A549 (cell line): Measurements from ENCODE around the gene SYK. TPM values are rescaled to one million over a fixed set of nuclear protein-coding genes. Genes with fewer than 3 reads are reported as not detected.

Experiments
- ATAC-seq, 2 experiments: fragments of 200-7000 bp in 1 of 2; fragments of >200 bp in 1 of 2; cut with Nextera tagmentation in 1 of 2; cut with Tn5 transposase in 1 of 2; 3 replicates each; pipeline versions ENCODE4 v1.8.0 to v1.9.1; 2018 to 2020; ENCODE audit warnings: mild to moderate bottlenecking in 1 of 2, moderate library complexity in 1 of 2
- CTCF ChIA-PET: fragments of 300-600 bp; sonication (Branson Sonifier 250); formaldehyde crosslinking; extraction: SDS; loops from one replicate; lab custom pipeline; 2021; ENCODE audit warnings: antibody characterized with exemption, inconsistent platforms; lab: Yijun Ruan, JAX
- POLR2A ChIA-PET: fragments of 350-600 bp; formaldehyde crosslinking; extraction: SDS; loops from one replicate; lab custom pipeline; 2021; ENCODE audit warnings: antibody characterized with exemption, inconsistent platforms; lab: Yijun Ruan, JAX
- DNase-seq, 2 experiments: peaks; one replicate each; pipeline versions ENCODE4 v3.0.0 to v3.0.0-alpha.2; 2011 to 2016; ENCODE audit warnings: low read depth in 1 of 2, low spot score in 1 of 2
- FAIRE-seq: peaks from 2 replicates; lab custom pipeline; 2011; peaks lifted over from hg19 to GRCh38; lab: Jason Lieb, UNC
- H3K27ac ChIP-seq, 2 experiments: fragments of >200 bp; sonication (Bioruptor Twin); formaldehyde crosslinking; 3 replicates each; pipeline ENCODE4 v1.5.1; 2016 to 2017
- H3K4me1 ChIP-seq: fragments of >200 bp; sonication (Bioruptor Twin); formaldehyde crosslinking; 3 replicates; pipeline ENCODE4 v1.6.1; 2016
- H3K4me2 ChIP-seq: fragments of >200 bp; sonication (Bioruptor Twin); formaldehyde crosslinking; 3 replicates; pipeline ENCODE4 v1.6.1; 2016
- H3K4me3 ChIP-seq: fragments of >200 bp; sonication (Bioruptor Twin); formaldehyde crosslinking; 3 replicates; pipeline ENCODE4 v1.5.1; 2016
- H3K9me3 ChIP-seq: fragments of >200 bp; sonication (Bioruptor Twin); formaldehyde crosslinking; 3 replicates; pipeline ENCODE4 v1.6.1; 2016
- BHLHE40 ChIP-seq: IDR thresholded peaks from 2 replicates; pipeline ENCODE4 v1.6.1; 2012; ENCODE audit warnings: low read depth, low read length, inconsistent platforms
- CEBPB ChIP-seq, 2 experiments: fragments of >200 bp in 1 of 2; sonication (Bioruptor Twin) in 1 of 2; formaldehyde crosslinking in 1 of 2; IDR thresholded peaks; 2 replicates each; pipeline ENCODE4 v1.6.1; 2012 to 2016
- ESRRA ChIP-seq: fragments of 150-350 bp; IDR thresholded peaks from 2 replicates; pipeline ENCODE4 v1.6.1; 2014; ENCODE audit warnings: mild to moderate bottlenecking, low read length, borderline replicate concordance
- FOSL2 ChIP-seq, 2 experiments: fragments of 450-650 bp in 1 of 2; fragments of >200 bp in 1 of 2; sonication (Bioruptor Twin) in 1 of 2; formaldehyde crosslinking; IDR thresholded peaks; 2 replicates each; pipeline versions ENCODE4 v1.5.0 to v1.6.1; 2016 to 2020; ENCODE audit warnings: mild to moderate bottlenecking in 1 of 2, moderate library complexity in 1 of 2
- HEYL ChIP-seq: fragments of 250-450 bp; sonication (Bioruptor Pico); IDR thresholded peaks from 2 replicates; pipeline ENCODE4 v1.8.0; 2021; ENCODE audit warnings: mild to moderate bottlenecking, moderate library complexity
- HOXB13 ChIP-seq: fragments of 250-450 bp; sonication (Bioruptor Pico); IDR thresholded peaks from 2 replicates; pipeline ENCODE4 v1.5.0; 2020; ENCODE audit warnings: low read depth, mild to moderate bottlenecking, moderate library complexity
- JUN ChIP-seq, 2 experiments: fragments of >200 bp; sonication (Bioruptor Twin); formaldehyde crosslinking; IDR thresholded peaks; 2 replicates in 1 of 2; 3 replicates in 1 of 2; pipeline ENCODE4 v1.6.1; 2016 to 2017
- JUNB ChIP-seq: fragments of >200 bp; sonication (Bioruptor Twin); formaldehyde crosslinking; IDR thresholded peaks from 2 replicates; pipeline ENCODE4 v1.6.1; 2016
- MAFK ChIP-seq: fragments of 450-650 bp; IDR thresholded peaks from 2 replicates; pipeline ENCODE4 v1.6.1; 2014; ENCODE audit not compliant: partially characterized antibody
- NFE2L2 ChIP-seq: fragments of 150-350 bp; conservative IDR thresholded peaks from 2 replicates; pipeline ENCODE4 v1.6.1; 2014; ENCODE audit warnings: low read length
- PHF8 ChIP-seq: fragments of 200-600 bp; sonication (generic); IDR thresholded peaks from 2 replicates; pipeline ENCODE4 v1.6.1; 2016; ENCODE audit warnings: low read depth, mild to moderate bottlenecking, antibody characterized with exemption, moderate library complexity, borderline replicate concordance
- POLR2A ChIP-seq: IDR thresholded peaks from 2 replicates; pipeline ENCODE4 v1.6.1; 2012; ENCODE audit warnings: mild to moderate bottlenecking, low read length
- ZC3H11A ChIP-seq: fragments of 450-650 bp; IDR thresholded peaks from 2 replicates; pipeline ENCODE4 v1.6.1; 2014; ENCODE audit warnings: antibody characterized with exemption, mild to moderate bottlenecking
- ZNF302 ChIP-seq: fragments of 250-450 bp; sonication (Bioruptor Pico); IDR thresholded peaks from 2 replicates; pipeline ENCODE4 v1.9.0; 2021; ENCODE audit warnings: inconsistent platforms, mild to moderate bottlenecking, moderate library complexity
- WGBS: methylation state at CpG from one replicate; pipeline ENCODE4 v1.1.6; 2017; ENCODE audit errors: missing lambda C conversion rate; 5-methylcytosine and 5-hydroxymethylcytosine counted together
- polyA plus RNA-seq, 4 experiments: library from polyadenylated mRNA; depleted of rRNA in 3 of 4; stranded (reverse); fragments of >200 nt; fragmentation: RNase III in 1 of 4; extraction: RNeasy Plus Mini Kit Qiagen cat#74134 plus additional on column Dnase treatment in 1 of 4; gene quantifications; 2 replicates in 3 of 4; 3 replicates in 1 of 4; pipeline ENCODE4 v1.2.3, GENCODE V29; 2011 to 2017
- TF ChIP-seq, protein P1 (sequence below): fragments of 450-650 bp; IDR thresholded peaks from 2 replicates; pipeline ENCODE4 v1.6.1; 2014; ENCODE audit warnings: antibody characterized with exemption
- TF ChIP-seq, protein P2 (sequence below): fragments of >200 bp; sonication (Bioruptor Twin); formaldehyde crosslinking; IDR thresholded peaks from 2 replicates; pipeline ENCODE4 v1.6.1; 2016
- TF ChIP-seq, protein P3 (sequence below): fragments of >200 bp; sonication (Bioruptor Twin); formaldehyde crosslinking; IDR thresholded peaks from 3 replicates; pipeline ENCODE4 v1.5.1; 2016

Gene SYK
- polyA plus RNA-seq, 2 of the 4 experiments (the other 2 are of a cell fraction): 0.01 to 0.03 TPM

DNA sequence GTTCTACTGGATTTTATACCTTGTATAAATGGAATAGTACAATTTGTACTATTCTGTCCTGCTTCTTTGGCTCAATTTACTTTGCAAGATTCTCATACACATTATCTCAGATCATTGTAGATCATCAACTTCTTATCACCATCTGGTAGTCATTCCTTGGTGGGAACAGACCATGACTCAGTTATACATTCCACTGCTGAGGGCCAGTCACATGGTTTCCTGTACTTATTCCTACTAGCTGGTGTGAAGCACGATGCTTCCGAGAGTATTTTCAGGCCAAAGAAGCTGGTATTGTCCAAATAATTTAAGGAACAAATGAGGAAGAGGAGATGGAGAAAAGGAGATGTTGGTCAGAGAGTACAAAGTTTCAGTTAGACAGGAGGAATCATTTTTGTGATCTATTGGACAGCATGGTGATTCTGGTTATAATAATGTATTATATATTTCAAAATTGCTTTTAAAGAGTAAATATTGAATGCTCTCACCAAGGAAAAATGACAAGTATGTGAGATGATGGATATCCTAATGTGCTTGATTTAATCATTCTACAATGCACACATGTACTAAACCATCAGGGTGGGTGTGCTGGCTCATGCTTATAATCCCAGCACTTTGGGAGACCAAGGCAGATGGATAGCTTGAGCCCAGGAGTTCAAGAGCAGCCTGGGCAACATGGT is 124.1 kb downstream of the SYK start:
- WGBS: 17% methylated on average over 2 of the region's 2 CpGs
- Histone ChIP-seq H3K9me3 (no peaks in the 10 kb centered on the region), H3K4me2 (no peak overlapping the region), H3K4me1 (peaks cover 13% of the 10 kb centered on the region; the same call in 2 of the 3 replicates), H3K27ac (no peak overlapping the region; a peak in 1 of 6 replicates), H3K4me3 (no peak overlapping the region)
- ChIA-PET CTCF (interaction anchor here (0.6 to 3.4 kb wide), 5 partner anchors 10 to 927 kb away, joined by 3 to 20 read pairs (median 3); no protein-coding TSS in a partner anchor), POLR2A (no interaction called here)
- TF ChIP-seq, protein P1, sequence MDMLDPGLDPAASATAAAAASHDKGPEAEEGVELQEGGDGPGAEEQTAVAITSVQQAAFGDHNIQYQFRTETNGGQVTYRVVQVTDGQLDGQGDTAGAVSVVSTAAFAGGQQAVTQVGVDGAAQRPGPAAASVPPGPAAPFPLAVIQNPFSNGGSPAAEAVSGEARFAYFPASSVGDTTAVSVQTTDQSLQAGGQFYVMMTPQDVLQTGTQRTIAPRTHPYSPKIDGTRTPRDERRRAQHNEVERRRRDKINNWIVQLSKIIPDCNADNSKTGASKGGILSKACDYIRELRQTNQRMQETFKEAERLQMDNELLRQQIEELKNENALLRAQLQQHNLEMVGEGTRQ: 0 out of 2 replicates have a peak, but pooled peaks have one; percentile 15
- TF ChIP-seq NFE2L2: no peak
- ATAC-seq (peak in 1 of 2 experiments; percentile 39; a peak in 1 of 6 replicates), FAIRE-seq (no peak), DNase-seq (peak in 1 of 2 experiments; percentile 23)

DNA sequence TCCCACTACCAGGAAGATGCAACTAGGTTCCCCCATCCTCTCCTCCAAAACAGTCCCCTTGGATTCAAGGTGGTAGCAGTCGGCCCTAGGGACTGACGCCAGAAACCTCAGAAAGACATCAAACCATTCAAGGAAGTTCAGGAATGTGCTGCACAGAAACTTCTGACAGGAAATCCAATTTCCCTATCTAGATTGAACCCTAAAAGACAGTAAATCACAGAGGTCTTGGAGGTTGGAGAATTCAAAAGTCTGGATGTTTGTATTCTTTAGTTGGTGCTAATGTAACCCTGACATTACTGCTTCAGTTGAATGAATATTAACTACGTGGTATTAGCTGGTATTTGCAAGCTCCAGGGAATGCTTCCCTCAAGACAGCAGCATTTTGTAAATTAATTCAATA is 125.3 kb downstream of the SYK start:
- WGBS: 59% methylated on average over 3 of the region's 3 CpGs
- Histone ChIP-seq H3K9me3 (no peaks in the 10 kb centered on the region), H3K4me1 (peaks cover 7% of the 10 kb centered on the region; the same call in 1 of the 3 replicates), H3K27ac (no peak overlapping the region; a peak in 1 of 6 replicates), H3K4me3 (no peak overlapping the region), H3K4me2 (no peak overlapping the region)
- ChIA-PET POLR2A (no interaction called here), CTCF (interaction anchor here (1.4 to 3.4 kb wide), 3 partner anchors 12 to 754 kb away, joined by 3 to 20 read pairs (median 3); no protein-coding TSS in a partner anchor)
- no peak for FAIRE-seq
- no peak for TF ChIP-seq CEBPB (IDR thresholded peaks at IDR 0.05)
- TF ChIP-seq, protein P2, sequence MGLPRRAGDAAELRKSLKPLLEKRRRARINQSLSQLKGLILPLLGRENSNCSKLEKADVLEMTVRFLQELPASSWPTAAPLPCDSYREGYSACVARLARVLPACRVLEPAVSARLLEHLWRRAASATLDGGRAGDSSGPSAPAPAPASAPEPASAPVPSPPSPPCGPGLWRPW: no peak
- TF ChIP-seq, protein P1: no peak
- TF ChIP-seq POLR2A: no peak
- no peak for TF ChIP-seq JUN (IDR thresholded peaks at IDR 0.05)
- no peak for TF ChIP-seq ZNF302 (CRISPR knock-in tag)
- TF ChIP-seq JUNB: no peak
- no peak for TF ChIP-seq PHF8
- DNase-seq: no peak
- no peak for ATAC-seq

DNA sequence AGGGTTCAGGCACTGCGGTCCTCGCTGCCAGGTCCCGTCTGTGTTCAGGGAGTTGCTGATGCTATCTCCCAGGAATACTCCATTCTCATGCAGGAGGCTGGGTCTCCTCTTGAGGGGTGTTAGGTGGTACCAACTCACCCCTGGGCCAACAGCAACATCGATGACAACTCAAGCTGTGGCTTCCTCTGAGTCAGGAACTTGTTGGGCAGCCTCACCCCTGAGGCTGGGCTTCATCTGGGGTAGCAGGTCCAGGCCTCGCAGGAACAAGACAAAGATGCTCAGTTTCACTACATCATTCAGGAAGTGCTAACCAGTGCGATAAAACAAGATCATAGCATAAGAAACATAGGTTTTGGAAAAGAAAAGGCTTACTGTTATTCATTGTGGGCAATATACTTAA is 125.9 kb downstream of the SYK start:
- CTCF ChIA-PET: interaction anchor here (3.4 kb wide), 1 partner anchor 12 kb away, joined by 20 read pairs; no protein-coding TSS in a partner anchor
- ATAC-seq: no peak
- no peak for FAIRE-seq
- Histone ChIP-seq H3K9me3 (no peaks in the 10 kb centered on the region), H3K4me1 (peaks cover 7% of the 10 kb centered on the region; the same call in 1 of the 3 replicates), H3K27ac (no peak overlapping the region), H3K4me2 (no peak overlapping the region), H3K4me3 (no peak overlapping the region)
- no peak for DNase-seq
- TF ChIP-seq BHLHE40 (no peak), PHF8 (no peak), FOSL2 (IDR thresholded peaks at IDR 0.05) (no peak), FOSL2 (CRISPR knock-in tag; IDR thresholded peaks at IDR 0.05) (no peak), MAFK (no peak), HOXB13 (CRISPR knock-in tag) (no peak), ZC3H11A (no peak), HEYL (CRISPR knock-in tag) (no peak), ESRRA (no peak)
- TF ChIP-seq, protein P3, sequence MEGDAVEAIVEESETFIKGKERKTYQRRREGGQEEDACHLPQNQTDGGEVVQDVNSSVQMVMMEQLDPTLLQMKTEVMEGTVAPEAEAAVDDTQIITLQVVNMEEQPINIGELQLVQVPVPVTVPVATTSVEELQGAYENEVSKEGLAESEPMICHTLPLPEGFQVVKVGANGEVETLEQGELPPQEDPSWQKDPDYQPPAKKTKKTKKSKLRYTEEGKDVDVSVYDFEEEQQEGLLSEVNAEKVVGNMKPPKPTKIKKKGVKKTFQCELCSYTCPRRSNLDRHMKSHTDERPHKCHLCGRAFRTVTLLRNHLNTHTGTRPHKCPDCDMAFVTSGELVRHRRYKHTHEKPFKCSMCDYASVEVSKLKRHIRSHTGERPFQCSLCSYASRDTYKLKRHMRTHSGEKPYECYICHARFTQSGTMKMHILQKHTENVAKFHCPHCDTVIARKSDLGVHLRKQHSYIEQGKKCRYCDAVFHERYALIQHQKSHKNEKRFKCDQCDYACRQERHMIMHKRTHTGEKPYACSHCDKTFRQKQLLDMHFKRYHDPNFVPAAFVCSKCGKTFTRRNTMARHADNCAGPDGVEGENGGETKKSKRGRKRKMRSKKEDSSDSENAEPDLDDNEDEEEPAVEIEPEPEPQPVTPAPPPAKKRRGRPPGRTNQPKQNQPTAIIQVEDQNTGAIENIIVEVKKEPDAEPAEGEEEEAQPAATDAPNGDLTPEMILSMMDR: no peak
- 71% methylated on average over 6 of the region's 6 CpGs for WGBS
- POLR2A ChIA-PET: no interaction called here
